GM18511 (cell line): ENCODE data around the gene CHMP4B.

Experiments
- ATAC-seq: cut with Tn5 transposase; IDR thresholded peaks from one replicate; pipeline ENCODE4 v1.9.1; 2021; ENCODE audit warnings: mild to moderate bottlenecking, moderate library complexity; ENCODE audit not compliant: unreplicated experiment

CHMP4B gene

DNA sequence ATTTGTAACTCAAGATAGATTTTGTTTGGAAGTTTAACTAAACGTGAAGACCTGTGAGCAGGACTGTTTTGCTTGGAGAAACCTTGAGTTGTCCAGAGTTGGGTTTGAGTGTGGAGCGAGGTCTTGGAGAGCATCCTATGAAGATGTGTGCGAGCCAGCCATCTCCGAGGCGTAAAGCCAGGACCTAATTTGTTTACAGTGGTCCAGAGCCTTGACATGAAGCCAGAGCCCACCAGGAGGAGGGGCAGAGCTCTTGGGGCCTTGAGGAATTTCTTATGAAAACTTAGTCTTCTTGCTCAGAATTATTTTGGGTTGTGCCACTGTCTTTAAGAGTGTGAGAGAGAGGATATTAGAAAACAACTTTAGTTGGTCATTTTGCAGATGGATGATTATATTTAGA, 6.3 kb downstream of the CHMP4B start:
- ATAC-seq, result no peak

DNA sequence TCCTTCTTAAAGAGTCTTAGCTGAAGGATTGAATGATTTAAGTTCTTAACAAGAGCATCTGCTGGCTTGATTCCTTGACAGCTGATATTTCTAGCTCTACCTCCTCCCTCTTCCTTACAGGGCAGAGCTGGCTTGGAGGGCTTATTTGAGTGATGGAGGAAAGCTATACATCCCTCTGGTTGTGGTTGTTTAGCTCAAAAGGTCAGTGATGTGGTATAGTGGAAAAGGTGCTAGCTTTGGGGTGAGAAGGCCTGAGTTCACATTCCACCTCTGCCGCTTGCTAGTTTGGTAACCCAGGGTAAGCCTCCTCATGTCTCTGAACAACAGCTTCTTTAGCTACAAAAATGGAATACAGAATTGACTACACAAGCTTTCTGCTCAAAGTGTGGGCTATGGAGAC, 8.3 kb downstream of the CHMP4B start:
- no peak for ATAC-seq

DNA sequence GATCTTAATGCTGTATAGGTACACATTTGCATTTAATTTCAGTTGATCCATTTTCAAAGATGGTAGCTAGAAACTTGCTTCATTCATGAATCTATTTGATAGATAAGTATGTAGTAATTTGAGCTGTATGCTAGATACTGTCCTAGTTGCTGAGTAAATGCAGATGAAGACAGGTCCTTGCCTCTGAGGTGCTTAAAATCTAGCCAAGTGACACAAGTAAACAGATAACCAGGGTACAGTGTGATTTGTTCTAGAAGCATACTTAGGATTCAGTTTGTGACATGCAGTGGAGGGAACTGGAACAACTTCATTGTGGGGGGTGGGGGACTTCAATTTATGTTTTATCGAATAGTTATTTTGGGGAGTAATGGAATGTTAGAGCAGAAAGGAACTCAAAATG, 9.2 kb downstream of the CHMP4B start:
- no peak for ATAC-seq

DNA sequence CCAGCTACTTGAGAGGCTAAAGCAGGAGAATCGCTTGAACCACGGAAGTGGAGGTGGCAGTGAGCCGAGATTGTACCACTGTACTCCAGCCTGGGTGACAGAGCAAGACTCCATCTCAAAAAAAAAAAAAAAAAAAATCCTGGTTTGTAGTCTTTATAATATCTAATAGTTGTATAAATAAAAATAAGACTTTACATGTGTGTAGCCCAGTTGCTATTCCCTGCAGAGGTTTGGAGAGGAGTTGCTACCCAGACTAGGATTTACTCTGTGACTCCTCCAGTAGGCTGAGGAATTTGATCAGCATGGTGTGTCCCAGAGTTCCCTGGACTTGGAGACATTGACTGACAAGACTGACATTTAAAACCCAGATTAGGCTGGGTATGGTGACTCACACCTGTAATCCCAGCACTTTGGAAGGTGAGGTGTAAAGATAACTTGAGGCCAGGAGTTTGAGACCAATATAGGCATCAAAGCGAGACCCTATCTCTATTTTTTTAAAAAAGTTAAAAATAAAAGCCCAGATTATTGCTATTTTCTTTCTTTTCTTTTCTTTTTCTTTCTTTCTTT, 10.2 kb downstream of the CHMP4B start:
- ATAC-seq, result no peak

DNA sequence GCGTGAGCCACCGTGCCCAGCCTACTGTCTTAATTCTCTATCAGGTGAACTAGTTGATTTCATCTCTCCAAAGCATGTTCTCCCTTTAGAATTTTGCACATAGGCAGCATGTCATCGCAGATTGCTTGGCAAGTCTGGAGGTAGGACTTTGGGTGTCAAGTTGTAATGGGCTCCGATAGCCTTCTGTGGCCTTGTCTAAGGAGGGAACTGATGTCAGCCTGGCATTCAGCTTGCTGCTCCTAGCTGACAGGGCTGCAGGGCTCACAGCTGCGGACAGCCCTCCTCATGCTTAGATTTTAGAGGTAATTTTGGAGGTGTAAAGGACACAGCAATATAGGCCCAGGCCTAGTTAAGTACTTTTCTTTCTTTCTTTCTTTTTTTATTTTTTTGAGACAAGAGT, 11.3 kb downstream of the CHMP4B start:
- ATAC-seq, result no peak

DNA sequence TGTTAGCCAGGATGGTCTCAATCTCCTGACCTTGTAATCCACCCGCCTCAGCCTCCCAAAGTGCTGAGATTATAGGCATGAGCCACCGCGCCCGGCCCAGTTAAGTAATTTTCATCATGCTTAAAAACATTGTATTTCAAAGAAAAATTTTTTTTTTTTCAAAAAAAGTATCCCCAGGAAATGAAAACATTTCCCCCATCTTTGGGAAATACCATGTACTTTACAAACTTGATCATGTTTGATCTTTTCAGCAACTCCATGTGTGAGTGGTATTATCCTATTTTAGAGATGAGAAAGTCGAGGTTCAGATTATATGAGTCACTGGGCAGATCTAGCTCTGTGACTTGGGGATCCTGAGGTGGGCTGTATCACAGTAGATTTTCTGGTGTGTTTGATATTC, 11.8 kb downstream of the CHMP4B start:
- no peak for ATAC-seq

DNA sequence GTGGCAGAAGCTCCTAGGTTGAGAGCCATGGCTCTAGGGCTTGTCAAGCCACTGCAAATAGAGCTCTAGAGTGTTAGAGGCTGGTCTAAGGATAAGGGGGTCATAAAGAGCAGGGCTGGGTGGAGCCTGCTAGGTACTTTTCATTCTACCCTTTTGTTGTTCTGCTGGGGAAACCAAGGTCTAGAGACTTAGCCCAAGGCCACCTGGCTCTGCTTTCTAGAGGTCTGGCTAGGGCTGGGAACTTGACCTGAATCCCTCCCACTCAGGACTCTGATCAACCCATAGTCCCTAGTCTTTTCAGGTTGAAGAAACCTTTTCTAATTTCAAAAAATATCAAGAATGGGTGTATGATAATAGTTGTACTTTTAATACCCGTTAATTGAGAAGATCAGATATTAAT, 13.7 kb downstream of the CHMP4B start:
- ATAC-seq, result no peak

DNA sequence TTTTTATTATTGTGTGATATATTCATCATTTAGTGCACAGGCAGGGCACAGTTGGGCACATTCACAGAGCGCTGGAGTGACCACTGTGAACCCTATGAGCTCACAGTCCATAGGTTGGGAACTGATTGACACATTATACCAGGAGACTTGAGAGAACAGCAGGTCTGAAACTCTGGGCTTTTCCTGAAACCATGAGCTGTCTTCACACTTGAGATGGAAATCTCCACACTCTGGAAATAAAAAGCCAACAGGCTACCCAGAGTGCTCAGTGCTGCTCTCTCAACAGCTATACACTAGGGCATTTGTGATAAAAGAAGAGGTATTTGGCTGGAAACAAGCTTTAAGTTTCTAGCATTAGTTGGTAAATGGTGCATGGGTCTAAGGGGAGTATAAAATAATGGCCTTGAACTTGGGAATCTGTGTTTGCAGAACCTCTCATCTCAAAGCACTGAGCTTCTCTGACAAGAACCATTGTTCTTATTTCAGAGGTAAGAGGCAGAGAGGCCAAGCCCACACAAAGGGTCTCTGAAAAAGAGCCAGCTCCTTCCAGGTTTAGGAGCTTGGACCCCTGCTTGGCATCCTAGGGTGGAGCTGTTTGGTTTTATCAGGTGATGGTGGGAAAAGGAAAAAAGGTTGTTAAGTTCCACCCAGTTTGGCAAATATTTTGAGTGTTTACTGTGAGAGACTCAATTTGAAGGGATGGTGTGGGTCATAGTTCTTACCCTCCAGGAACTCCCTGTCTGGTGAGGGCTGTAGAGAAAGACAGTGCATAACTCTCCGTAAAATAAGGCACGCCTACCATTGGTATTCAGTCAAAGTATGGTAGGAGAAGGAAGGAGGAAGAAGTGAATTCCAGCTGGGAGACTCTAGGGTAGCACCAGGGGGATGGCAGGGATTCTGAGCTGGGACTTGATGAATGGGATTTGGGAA, 14.5 kb downstream of the CHMP4B start:
- ATAC-seq, result no peak

DNA sequence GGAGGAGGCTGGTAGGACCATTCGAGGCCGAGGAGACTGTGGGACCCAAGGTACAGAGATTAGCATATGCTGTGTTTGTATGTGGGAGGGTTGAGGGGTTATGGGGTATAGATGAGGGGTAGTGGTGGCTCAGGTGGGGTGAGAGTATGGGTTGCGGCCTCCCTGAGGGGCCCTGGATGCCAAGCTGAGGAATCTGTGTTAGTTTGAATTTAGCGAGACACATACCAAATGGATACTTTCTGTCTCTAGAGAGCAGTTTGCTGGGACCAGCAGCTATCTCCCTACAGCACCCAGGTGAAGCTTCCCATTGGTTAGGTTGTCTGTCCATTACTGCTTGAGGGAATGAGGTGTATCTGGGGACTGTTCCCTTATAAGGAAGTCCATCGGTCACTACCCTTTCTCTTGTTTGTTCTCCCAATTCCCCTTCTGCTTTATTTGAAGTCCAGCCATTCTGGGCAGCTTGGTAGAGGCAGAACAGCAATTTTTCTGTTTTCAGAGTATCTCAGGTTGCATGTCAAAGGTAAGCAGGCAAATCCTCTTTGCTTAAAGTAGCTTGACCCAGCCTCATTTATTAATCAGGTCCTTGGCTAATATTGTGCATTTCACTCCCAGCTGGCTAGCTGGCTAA, 15.2 kb downstream of the CHMP4B start:
- no peak for ATAC-seq

DNA sequence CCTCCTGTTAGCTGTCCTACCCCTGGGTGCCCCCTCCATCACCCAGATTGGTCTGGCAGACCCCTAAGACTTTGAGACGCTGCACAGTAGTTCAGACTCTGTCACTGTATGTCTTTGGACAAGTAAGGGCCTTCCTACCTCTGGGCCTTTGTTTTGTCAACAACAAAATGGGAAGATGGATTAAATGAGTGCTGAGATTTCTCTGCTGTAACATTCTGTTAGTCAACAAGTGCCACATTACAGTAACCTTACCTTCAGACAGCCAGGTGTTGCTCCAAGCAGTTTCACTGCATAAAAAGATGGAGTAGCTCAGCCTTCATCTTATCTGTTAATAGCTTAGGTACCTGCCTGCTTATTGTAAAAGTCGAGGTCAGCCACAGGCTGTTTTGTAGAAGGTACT, 16.0 kb downstream of the CHMP4B start:
- ATAC-seq, result no peak

DNA sequence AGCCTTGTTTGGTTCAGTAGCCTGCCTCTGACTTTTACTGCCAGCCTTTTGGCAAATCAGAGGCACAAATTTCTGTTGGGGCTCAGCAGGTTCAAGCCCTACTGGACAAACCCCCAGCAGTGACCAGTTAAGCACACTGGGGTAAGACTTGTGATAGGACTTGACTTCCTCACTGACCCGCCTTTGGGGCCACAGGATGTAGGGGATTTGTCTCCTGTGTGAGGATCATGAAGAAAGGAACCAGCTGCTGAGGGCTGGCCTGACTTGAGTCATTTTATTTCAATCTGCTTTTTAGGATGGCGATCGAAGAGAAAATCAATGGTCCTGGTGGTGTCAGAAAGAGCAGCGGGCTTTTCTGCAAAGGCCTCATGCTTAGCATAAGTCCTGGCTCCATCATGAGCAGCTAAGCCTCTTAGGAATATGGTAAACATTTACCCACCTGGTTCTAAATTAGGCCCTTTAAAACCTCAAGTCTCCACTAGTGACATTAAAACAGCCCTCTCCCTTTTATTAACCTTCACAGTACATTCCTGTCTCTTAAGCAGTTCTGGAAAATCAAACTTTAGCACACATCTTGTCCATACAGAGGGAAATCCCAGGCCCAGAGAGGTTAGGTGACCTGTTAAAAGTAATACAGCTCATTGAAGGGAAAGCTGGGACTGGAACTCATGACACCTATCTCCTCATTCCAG, 16.6 kb downstream of the CHMP4B start:
- ATAC-seq, result no peak

DNA sequence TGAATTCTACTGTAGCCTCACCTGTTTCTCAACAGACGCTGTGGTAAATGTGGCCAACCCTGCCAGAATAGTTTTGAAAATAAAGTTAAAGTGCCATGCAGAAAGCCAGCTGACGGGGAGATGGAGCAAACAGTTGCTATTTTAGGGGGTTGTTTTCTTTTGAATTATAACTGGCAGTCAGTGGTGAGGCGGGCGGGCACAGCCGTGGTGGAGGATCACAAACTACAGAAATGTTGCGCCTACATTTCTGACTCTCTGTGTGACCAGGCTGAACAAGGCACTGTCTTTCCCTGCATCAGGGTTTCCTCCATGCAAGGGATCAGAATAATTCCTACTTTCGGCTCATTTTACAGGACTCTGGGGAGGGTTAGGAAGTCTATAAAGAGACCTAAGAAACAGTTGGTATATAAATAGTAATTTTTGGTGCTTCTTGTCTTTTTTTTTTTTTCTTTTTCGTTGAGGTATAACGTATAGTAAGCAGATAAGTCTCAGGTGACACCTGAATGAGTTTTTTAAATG, 17.2 kb downstream of the CHMP4B start:
- no peak for ATAC-seq

DNA sequence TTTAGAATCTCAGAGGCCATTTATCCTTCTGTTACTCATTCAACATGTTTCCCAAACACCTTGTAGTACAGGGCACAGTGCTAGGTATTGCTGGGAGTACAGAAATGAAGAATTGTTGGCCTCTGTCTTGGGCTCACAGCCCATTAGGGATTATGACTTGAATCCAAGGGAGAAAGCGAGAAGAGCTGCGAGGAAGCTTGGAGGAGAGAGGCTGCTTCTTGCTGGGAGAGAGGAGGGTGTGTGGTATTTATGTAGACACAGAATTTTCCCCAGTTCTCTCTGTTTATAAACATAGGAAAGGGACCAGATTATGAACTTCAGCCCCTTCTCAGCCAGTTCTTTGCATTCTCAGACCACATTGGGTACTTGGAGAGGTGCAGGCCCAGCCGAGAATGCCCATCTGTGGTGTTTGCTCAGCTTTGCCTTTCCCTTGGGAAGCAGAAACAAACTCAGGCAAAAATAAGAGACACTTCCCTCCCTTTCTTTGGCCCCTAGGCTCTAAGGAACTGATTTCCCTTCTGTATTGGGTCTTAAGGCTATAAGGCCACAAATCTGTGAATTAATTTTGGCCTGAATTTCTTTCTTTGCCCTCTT, 17.9 kb downstream of the CHMP4B start:
- ATAC-seq, result no peak

DNA sequence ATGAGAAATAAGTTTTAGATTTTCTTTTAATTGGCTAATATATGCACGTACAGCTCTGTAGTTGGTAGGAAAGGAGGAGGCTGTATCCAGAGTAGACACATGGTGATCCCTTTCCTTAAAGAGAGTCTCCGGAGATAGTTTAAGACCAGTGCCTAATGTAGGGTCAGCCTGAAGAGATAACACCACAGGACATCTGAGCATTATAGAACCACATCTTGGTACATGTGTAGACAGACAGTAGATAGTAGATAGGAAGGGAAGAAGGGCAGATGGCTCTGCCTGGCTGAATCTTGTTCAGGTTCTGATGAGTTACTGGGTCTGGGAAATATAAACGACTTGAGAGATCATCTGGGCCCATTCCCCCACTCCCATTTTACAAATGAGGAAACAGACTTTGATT, 18.5 kb downstream of the CHMP4B start:
- ATAC-seq, result no peak

DNA sequence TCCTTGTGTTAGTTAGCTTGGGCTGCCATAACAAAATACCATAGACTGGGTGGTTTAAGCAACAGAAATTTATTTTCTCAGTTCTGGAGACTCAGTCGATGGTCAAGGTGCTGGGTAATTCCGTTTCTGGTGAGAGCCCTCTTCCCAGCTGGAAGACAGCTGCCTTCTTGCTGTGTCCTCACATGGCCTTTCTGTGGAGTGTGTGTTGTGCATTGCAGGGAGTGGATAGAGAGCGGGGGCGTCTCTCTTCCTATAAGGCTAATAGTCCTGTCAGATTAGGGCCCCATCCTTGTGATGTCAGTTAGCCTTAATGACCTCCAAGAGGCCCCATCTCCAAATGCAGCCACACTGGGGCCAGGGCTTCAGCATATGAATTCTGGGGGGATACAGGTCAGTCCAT, 19.2 kb downstream of the CHMP4B start:
- ATAC-seq, result no peak

DNA sequence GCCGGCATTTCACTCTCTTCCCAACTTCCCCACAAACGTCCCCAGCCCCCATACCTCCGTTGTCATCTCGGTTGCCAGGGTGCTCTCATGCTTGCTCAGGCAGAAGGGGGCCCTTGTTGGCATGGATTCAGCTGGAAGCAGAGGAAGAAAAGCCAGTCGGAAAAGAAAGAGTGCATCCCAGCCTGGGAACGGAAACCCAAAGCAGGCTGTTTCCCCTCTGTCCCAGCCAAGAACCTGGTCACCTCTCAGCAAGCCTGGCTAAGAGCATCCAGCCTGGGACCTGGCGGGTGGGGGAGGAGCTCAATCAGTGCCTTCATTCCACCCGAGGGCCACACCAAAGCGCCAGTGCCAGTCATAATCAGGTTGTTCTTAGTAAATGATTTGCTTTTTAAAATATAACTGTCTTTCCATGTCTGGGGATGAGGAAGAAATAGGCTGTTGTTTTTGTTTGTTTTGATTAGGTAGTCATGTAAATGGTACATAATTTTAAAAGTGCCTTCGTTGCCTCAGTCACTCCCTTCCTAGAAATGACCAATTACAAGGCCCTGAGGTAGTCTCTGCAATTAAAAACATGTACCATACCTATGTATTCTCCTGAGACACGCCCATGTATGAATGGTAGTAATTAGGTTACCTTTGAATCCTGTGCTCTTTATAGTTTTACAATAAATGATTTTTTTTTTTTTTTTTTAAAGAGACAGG, 21.1 kb downstream of the CHMP4B start:
- no peak for ATAC-seq

DNA sequence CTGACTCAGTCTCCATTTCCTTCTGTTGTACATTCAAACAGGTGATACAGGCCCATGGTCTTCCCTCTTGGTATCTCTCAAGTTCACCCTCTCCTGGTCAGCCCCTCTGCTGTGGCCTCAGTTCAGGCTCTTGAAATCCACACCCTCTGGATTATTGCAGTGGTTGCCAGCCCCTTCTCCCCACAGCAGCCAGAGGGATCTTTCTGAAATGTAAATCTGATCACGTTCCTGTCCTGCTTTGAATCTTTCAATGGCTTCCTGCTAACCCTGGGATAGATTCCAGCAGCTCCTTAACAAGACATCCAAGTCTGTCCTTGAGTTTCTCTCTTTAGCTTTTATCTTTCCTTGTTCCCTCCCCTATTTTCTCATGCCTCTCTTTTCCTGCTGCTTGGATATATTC, 22.2 kb downstream of the CHMP4B start:
- ATAC-seq, result no peak

DNA sequence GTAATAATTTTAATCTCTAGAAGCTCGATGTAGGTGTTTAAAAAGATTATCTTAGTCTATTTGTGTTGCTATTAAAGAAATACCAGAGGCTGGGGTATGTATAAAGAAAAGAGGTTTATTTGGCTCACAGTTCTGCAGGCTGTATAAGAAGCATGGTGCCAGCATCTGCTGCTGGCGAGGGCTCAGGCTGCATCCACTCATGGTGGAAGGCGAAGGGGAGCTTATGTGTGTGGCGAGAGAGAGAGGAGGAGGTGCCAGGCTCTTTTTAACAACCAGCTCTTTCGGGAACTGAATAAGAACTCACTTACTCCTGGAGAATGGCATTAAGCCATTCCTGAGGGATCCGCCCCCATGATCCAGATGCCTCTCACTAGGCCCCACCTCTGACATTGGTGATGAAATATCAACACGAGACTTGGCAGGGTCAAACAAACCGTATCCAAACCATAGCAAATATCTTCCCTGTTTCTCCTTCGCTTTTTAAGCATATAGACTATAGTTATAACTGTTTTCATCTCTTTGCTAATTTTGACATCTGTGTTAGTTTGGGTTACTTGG, 24.5 kb downstream of the CHMP4B start:
- no peak for ATAC-seq

DNA sequence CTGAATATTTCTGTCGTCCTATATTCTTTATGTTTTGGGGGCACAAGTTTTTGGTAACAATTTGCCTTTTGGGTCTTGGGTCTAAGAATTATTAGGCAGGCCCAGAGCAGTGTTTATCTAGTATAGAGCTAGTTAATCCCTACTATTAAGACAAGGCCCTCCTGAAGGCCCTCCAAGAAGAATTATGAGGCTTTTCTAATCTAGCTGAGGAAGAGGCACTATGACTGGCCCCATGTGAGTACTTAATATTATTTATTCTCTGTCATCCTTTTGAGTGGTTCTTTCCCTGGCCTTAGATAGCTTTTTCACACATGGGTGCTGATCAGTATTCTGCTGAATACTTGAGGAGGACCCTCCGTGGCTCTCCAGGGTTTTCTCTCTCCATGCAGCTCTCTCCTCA, 25.1 kb downstream of the CHMP4B start:
- no peak for ATAC-seq
